Transverse colon (tissue), 4 donors: ENCODE results near the gene CPNE4. TPM values are rescaled to one million over a fixed set of nuclear protein-coding genes. Genes with fewer than 3 reads are reported as not detected.

ENCODE experiments used
- DNase-seq: peaks from one replicate; pipeline ENCODE4 v3.0.0-alpha.2; 2019
- H3K27ac ChIP-seq, 4 donors: fragments of 200-600 bp; sonication (generic); 2 replicates each; pipeline ENCODE4 v1.5.1; 2016 to 2018; ENCODE audit warnings: inconsistent platforms in 4 of 4
- H3K27me3 ChIP-seq: fragments of 200-600 bp; sonication (generic); 2 replicates; pipeline ENCODE4 v1.5.1; 2017; ENCODE audit warnings: inconsistent platforms
- H3K36me3 ChIP-seq, 4 donors: fragments of 200-600 bp; sonication (generic); 2 replicates each; pipeline ENCODE4 v1.5.1; 2017 to 2019; ENCODE audit warnings: inconsistent platforms in 4 of 4
- H3K4me1 ChIP-seq, 4 donors: fragments of 200-600 bp; sonication (generic); 2 replicates each; pipeline ENCODE4 v1.5.1; 2017 to 2020; ENCODE audit warnings: inconsistent platforms in 4 of 4
- H3K4me3 ChIP-seq, 4 donors: fragments of 200-600 bp; sonication (generic); 1 replicate in 1 of 4; 2 replicates in 3 of 4; pipeline versions ENCODE4 v1.5.1 to v1.6.1; 2017 to 2019; ENCODE audit warnings: inconsistent platforms in 4 of 4
- H3K9me3 ChIP-seq, 2 donors: fragments of 200-600 bp; sonication (generic); 2 replicates each; pipeline ENCODE4 v1.5.1; 2017 to 2019; ENCODE audit warnings: inconsistent platforms in 2 of 2
- CTCF ChIP-seq, 5 experiments: fragments of 200-600 bp in 3 of 5; fragments of 450-650 bp in 2 of 5; sonication (generic) in 3 of 5; IDR thresholded peaks; 1 replicate in 2 of 5; 2 replicates in 3 of 5; pipeline ENCODE4 v1.5.1; 2016 to 2017; ENCODE audit warnings: antibody characterized with exemption in 5 of 5, inconsistent platforms in 3 of 5, mild to moderate bottlenecking in 2 of 5, moderate library complexity in 1 of 5
- EP300 ChIP-seq: sonication (generic); formaldehyde crosslinking; IDR thresholded peaks from one replicate; pipeline ENCODE4 v1.6.1; 2017; ENCODE audit warnings: antibody characterized with exemption, low read depth
- POLR2A ChIP-seq: fragments of 450-650 bp; IDR thresholded peaks from one replicate; pipeline ENCODE4 v1.6.1; 2016; ENCODE audit warnings: antibody characterized with exemption, mild to moderate bottlenecking, moderate library complexity
- POLR2AphosphoS5 ChIP-seq, 3 donors: sonication (generic); formaldehyde crosslinking; IDR thresholded peaks; one replicate each; pipeline ENCODE4 v1.6.1; 2016; ENCODE audit warnings: antibody characterized with exemption in 3 of 3
- WGBS, 2 donors: methylation state at CpG; one replicate each; pipeline ENCODE4 v1.1.5; 2018; ENCODE audit warnings: low coverage in 1 of 2; 5-methylcytosine and 5-hydroxymethylcytosine counted together
- in situ Hi-C, 4 donors: fragments of 200-750 bp; cut with MboI; loops; one replicate each; pipeline versions ENCODE4 v1.15.0 to v1.15.1; 2017; ENCODE audit warnings: low sequenced_read_pairs in 3 of 4, low pct_ligation_motif_present in 1 of 4, low pct_unique_long_range_greater_than_20kb in 1 of 4
- intact Hi-C: fragments of 100-400 bp; cut with DNase I; formaldehyde crosslinking; loops from one replicate; pipeline ENCODE4 v1.15.1; 2023; ENCODE audit warnings: low total_unique reads
- total RNA-seq, 4 donors: library from RNA; depleted of rRNA; stranded (reverse); fragments of >200 nt; gene quantifications; one replicate each; pipeline ENCODE4 v1.1.0, GENCODE V29; 2016

Gene CPNE4
- total RNA-seq, 4 donors from 2014 or later, result 0.16 to 1.5 TPM; not detected in 2

- no peak for TF ChIP-seq POLR2AphosphoS5 (IDR thresholded peaks at IDR 0.05)
- TF ChIP-seq CTCF (IDR thresholded peaks at IDR 0.05), result peak in 2 of 5 experiments; percentile 5 to 9
- no peak overlapping the region for H3K27ac ChIP-seq
- no peaks in the 10 kb centered on the region for H3K9me3 ChIP-seq
- no peak overlapping the region for H3K4me3 ChIP-seq
- intact Hi-C loops (no loop called here), in situ Hi-C loops (no loop called here)
- H3K36me3 ChIP-seq, result no peaks in the 10 kb centered on the region
- no peak for DNase-seq
- 93 to 100% methylated on average over 1 of the region's 1 CpG for WGBS, 2 donors
- no peaks in the 10 kb centered on the region for H3K27me3 ChIP-seq
- H3K4me1 ChIP-seq, result peaks cover 0 to under 1% (median 0%) of the 10 kb centered on the region in 4 donors
Observed at GRCh38 chr3:131549340-131549739, 485.5 kb downstream of the CPNE4 start.

GRCh38 chr3:131547585-131547984 lies 487.2 kb downstream of the CPNE4 start:
- peaks cover 0 to 7% (median 0%) of the 10 kb centered on the region in 4 donors for H3K4me1 ChIP-seq
- in situ Hi-C loops, result no loop called here
- intact Hi-C loops, result no loop called here
- no peaks in the 10 kb centered on the region for H3K27me3 ChIP-seq
- no peaks in the 10 kb centered on the region for H3K36me3 ChIP-seq
- 88% methylated on average over 1 of the region's 1 CpG; no CpG with 5 or more reads in 1 of the 2 donors for WGBS, 2 donors
- H3K4me3 ChIP-seq, result no peak overlapping the region
- no peaks in the 10 kb centered on the region for H3K9me3 ChIP-seq
- TF ChIP-seq CTCF (IDR thresholded peaks at IDR 0.05) (no peak), POLR2A (no peak), EP300 (no peak), POLR2AphosphoS5 (IDR thresholded peaks at IDR 0.05) (no peak)
- DNase-seq, result no peak
- no peak overlapping the region for H3K27ac ChIP-seq

- H3K27ac ChIP-seq, result no peak overlapping the region
- intact Hi-C loops, result no loop called here
- peaks cover 0 to 7% (median 0%) of the 10 kb centered on the region in 4 donors for H3K4me1 ChIP-seq
- H3K27me3 ChIP-seq, result no peaks in the 10 kb centered on the region
- no peaks in the 10 kb centered on the region for H3K9me3 ChIP-seq
- no peaks in the 10 kb centered on the region for H3K36me3 ChIP-seq
- H3K4me3 ChIP-seq, result no peak overlapping the region
- DNase-seq, result no peak
- TF ChIP-seq CTCF (IDR thresholded peaks at IDR 0.05) (no peak), EP300 (no peak), POLR2A (no peak), POLR2AphosphoS5 (IDR thresholded peaks at IDR 0.05) (no peak)
- in situ Hi-C loops, result no loop called here
Observed at GRCh38 chr3:131546441-131546840, 488.4 kb downstream of the CPNE4 start.

DNA sequence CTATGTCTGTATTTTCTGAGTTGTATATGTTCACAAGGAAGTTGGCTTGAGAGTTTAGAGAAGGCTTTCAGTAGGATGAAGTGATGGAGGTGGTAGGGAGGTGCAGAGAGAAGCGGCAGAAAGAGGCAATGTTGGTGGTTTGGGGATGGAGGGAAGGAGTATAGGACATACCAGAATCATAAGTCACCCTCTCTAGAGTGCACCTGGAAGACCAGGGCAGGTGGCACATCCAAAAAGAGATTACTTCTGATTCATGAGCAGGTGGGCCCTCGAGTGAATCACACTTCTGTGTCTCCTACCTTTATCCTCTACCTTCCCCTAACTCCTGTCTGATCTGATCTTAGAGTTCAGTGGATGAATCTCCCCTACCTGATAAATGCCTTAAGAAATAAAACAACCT lies 490.3 kb downstream of the CPNE4 start:
- no peaks in the 10 kb centered on the region for H3K36me3 ChIP-seq
- DNase-seq, result no peak
- in situ Hi-C loops (no loop called here), intact Hi-C loops (no loop called here)
- WGBS, 2 donors, result 74 to 100% methylated on average over 1 to 2 of the region's 2 CpGs
- H3K27ac ChIP-seq, result no peak overlapping the region
- H3K4me1 ChIP-seq, result peaks cover 0 to 7% (median 0%) of the 10 kb centered on the region in 4 donors
- no peaks in the 10 kb centered on the region for H3K9me3 ChIP-seq
- no peaks in the 10 kb centered on the region for H3K27me3 ChIP-seq
- H3K4me3 ChIP-seq, result no peak overlapping the region
- TF ChIP-seq POLR2AphosphoS5 (IDR thresholded peaks at IDR 0.05), result no peak
- TF ChIP-seq EP300, result no peak
- no peak for TF ChIP-seq CTCF (IDR thresholded peaks at IDR 0.05)
- no peak for TF ChIP-seq POLR2A
